Upper lobe of left lung (tissue), 4 donors: ENCODE data around the gene CMSS1.
"Not testable (repeated sequence)": the region's sequence is repeated elsewhere in the genome, so short reads cannot be mapped to it uniquely, and the experiment has no call there.

Source experiments
- EP300 ChIP-seq, 4 donors: sonication (generic); formaldehyde crosslinking; IDR thresholded peaks; one replicate each; pipeline ENCODE4 v1.5.1; 2017; ENCODE audit warnings: antibody characterized with exemption in 4 of 4, control low read depth in 2 of 4
- POLR2A ChIP-seq, 4 donors: fragments of 450-650 bp; IDR thresholded peaks; one replicate each; pipeline ENCODE4 v1.5.1; 2016 to 2017; ENCODE audit warnings: antibody characterized with exemption in 4 of 4, mild to moderate bottlenecking in 2 of 4
- POLR2AphosphoS5 ChIP-seq, 2 donors: sonication (generic); formaldehyde crosslinking; IDR thresholded peaks; one replicate each; pipeline ENCODE4 v1.5.1; 2017; ENCODE audit warnings: antibody characterized with exemption in 2 of 2
- TF ChIP-seq, protein P1 (sequence below), 6 experiments: fragments of 450-650 bp in 4 of 6; fragments of 200-600 bp in 2 of 6; sonication (generic) in 2 of 6; IDR thresholded peaks; one replicate each; pipeline ENCODE4 v1.5.1; 2016 to 2019; ENCODE audit warnings: antibody characterized with exemption in 6 of 6

DNA sequence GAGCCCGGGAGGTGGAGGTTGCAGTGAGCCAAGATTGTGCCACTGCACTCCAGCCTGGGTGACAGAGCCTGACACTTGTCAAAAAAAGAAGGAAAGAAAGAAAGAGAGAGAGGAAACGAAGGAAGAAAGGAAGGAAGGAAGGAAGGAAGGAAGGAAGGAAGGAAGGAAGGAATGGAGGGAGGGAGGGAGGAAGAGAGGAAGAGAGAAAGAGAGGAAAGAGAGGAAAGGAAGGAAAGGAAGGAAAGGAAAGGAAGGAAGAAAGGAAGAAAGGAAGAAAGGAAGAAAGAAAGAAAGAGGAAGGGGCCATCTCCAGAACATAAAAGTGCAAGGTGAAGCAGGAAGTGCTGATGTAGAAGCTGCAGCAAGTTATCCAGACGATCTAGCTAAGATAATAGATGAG is 411.5 kb downstream of the CMSS1 start:
- not testable (repeated sequence) for TF ChIP-seq POLR2A, EP300, POLR2AphosphoS5 (IDR thresholded peaks at IDR 0.05)
- TF ChIP-seq, protein P1, sequence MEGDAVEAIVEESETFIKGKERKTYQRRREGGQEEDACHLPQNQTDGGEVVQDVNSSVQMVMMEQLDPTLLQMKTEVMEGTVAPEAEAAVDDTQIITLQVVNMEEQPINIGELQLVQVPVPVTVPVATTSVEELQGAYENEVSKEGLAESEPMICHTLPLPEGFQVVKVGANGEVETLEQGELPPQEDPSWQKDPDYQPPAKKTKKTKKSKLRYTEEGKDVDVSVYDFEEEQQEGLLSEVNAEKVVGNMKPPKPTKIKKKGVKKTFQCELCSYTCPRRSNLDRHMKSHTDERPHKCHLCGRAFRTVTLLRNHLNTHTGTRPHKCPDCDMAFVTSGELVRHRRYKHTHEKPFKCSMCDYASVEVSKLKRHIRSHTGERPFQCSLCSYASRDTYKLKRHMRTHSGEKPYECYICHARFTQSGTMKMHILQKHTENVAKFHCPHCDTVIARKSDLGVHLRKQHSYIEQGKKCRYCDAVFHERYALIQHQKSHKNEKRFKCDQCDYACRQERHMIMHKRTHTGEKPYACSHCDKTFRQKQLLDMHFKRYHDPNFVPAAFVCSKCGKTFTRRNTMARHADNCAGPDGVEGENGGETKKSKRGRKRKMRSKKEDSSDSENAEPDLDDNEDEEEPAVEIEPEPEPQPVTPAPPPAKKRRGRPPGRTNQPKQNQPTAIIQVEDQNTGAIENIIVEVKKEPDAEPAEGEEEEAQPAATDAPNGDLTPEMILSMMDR (IDR thresholded peaks at IDR 0.05), result not testable (repeated sequence)
